AG04450 (cell line): Measurements from ENCODE around the gene DOCK4. TPM values are rescaled to one million over a fixed set of nuclear protein-coding genes. Genes with fewer than 3 reads are reported as not detected.

Experiments
- CTCF ChIA-PET: fragments of 300-600, 350-600 bp; formaldehyde crosslinking; extraction: SDS; loops from one replicate; lab custom pipeline; 2022; ENCODE audit warnings: antibody characterized with exemption, inconsistent platforms; lab: Charles Lee
- POLR2A ChIA-PET: fragments of 350-600 bp; formaldehyde crosslinking; extraction: SDS; loops from one replicate; lab custom pipeline; 2021; ENCODE audit warnings: antibody characterized with exemption, inconsistent platforms; lab: Yijun Ruan, JAX
- DNase-seq: peaks from one replicate; pipeline ENCODE4 v3.0.0-alpha.2; 2011; ENCODE audit warnings: low read depth, low spot score
- H3K27ac ChIP-seq: one replicate; pipeline ENCODE4 v1.5.1; 2012; ENCODE audit warnings: low read depth, low read length, control low read depth
- H3K27me3 ChIP-seq: one replicate; pipeline ENCODE4 v1.6.0; 2012; ENCODE audit warnings: low read length; ENCODE audit not compliant: control insufficient read depth, insufficient read depth
- H3K4me3 ChIP-seq: 2 replicates; pipeline ENCODE4 v1.5.1; 2011; ENCODE audit warnings: mild to moderate bottlenecking, low read depth, low read length, control low read depth
- H3K9me3 ChIP-seq: 2 replicates; pipeline ENCODE4 v1.5.1; 2012; ENCODE audit warnings: low read length; ENCODE audit not compliant: control insufficient read depth, insufficient read depth
- CTCF ChIP-seq: IDR thresholded peaks from 2 replicates; pipeline ENCODE4 v1.5.1; 2011; ENCODE audit warnings: low read depth, low read length, control low read depth, inconsistent platforms
- polyA plus RNA-seq: library from polyadenylated mRNA; depleted of rRNA; stranded (reverse); fragments of >200 nt; gene quantifications from 2 replicates; pipeline ENCODE4 v1.2.3, GENCODE V29; 2011

The DOCK4 gene
- polyA plus RNA-seq, 1 experiment = 12.6 TPM

GRCh38 chr7:111780527-111780926 lies 425.7 kb downstream of the DOCK4 start:
- H3K9me3 ChIP-seq = peaks cover 3% of the 10 kb centered on the region; the same call in 1 of the 2 replicates
- DNase-seq = no peak
- POLR2A ChIA-PET = no interaction called here
- H3K27me3 ChIP-seq = no peaks in the 10 kb centered on the region
- no peak overlapping the region for H3K27ac ChIP-seq
- H3K4me3 ChIP-seq = no peak overlapping the region
- TF ChIP-seq CTCF = no peak
- CTCF ChIA-PET = interaction anchor here (1.2 to 1.9 kb wide), 4 partner anchors 10 to 75 kb away, joined by 3 to 9 read pairs (median 4); no protein-coding TSS in a partner anchor

GRCh38 chr7:111775206-111775605 lies 431.0 kb downstream of the DOCK4 start:
- no peak for TF ChIP-seq CTCF
- DNase-seq = no peak
- Histone ChIP-seq H3K27ac (no peak overlapping the region), H3K9me3 (peaks cover 3% of the 10 kb centered on the region; the same call in 1 of the 2 replicates), H3K4me3 (no peak overlapping the region), H3K27me3 (no peaks in the 10 kb centered on the region)
- POLR2A ChIA-PET = no interaction called here
- CTCF ChIA-PET = interaction anchor here (1.1 kb wide), 1 partner anchor 80 kb away, joined by 3 read pairs; no protein-coding TSS in a partner anchor

- no peak overlapping the region for H3K4me3 ChIP-seq
- no peak overlapping the region for H3K27ac ChIP-seq
- no peaks in the 10 kb centered on the region for H3K27me3 ChIP-seq
- CTCF ChIA-PET = interaction anchor here (2.3 kb wide), 1 partner anchor 10 kb away, joined by 11 read pairs; no protein-coding TSS in a partner anchor
- POLR2A ChIA-PET = no interaction called here
- TF ChIP-seq CTCF = no peak
- peaks cover 3% of the 10 kb centered on the region; the same call in 1 of the 2 replicates for H3K9me3 ChIP-seq
- DNase-seq = no peak
These were observed 433.5 kb downstream of the DOCK4 start for GRCh38 chr7:111772716-111773115.

- Histone ChIP-seq H3K27me3 (no peaks in the 10 kb centered on the region), H3K4me3 (no peak overlapping the region), H3K9me3 (no peaks in the 10 kb centered on the region; the same call in 1 of the 2 replicates), H3K27ac (no peak overlapping the region)
- POLR2A ChIA-PET = no interaction called here
- CTCF ChIA-PET = interaction anchor here (0.7 to 2.3 kb wide), 2 partner anchors 9 to 17 kb away, joined by 3 to 11 read pairs; no protein-coding TSS in a partner anchor
- no peak for DNase-seq
- TF ChIP-seq CTCF = no peak
These were observed 434.6 kb downstream of the DOCK4 start for GRCh38 chr7:111771638-111772037.

GRCh38 chr7:111770116-111770515 lies 436.1 kb downstream of the DOCK4 start:
- Histone ChIP-seq H3K4me3 (no peak overlapping the region), H3K27me3 (no peaks in the 10 kb centered on the region), H3K27ac (no peak overlapping the region), H3K9me3 (no peaks in the 10 kb centered on the region)
- ChIA-PET CTCF (interaction anchor here (0.6 to 2.3 kb wide), 3 partner anchors 7 to 85 kb away, joined by 3 to 11 read pairs (median 3); no protein-coding TSS in a partner anchor), POLR2A (no interaction called here)
- DNase-seq = no peak
- TF ChIP-seq CTCF = no peak
